Adrenal gland (tissue), 12 donors: ENCODE measurements around the gene SLC34A1. TPM values are rescaled to one million over a fixed set of nuclear protein-coding genes. Genes with fewer than 3 reads are reported as not detected.
A peak's percentile ranks its signal among the peaks of the same experiment; 100 is the strongest.

Experiments
- DNase-seq, 7 donors: peaks; one replicate each; pipeline ENCODE4 v3.0.0-alpha.2; 2019 to 2020
- H3K27ac ChIP-seq, 5 donors: fragments of 200-600 bp; sonication (generic) in 4 of 5; 1 replicate in 3 of 5; 2 replicates in 2 of 5; pipeline versions ENCODE4 v1.5.1 to v1.8.0; 2016 to 2020; ENCODE audit warnings: mild to moderate bottlenecking in 1 of 5
- H3K27me3 ChIP-seq: fragments of 200-600 bp; 2 replicates; pipeline ENCODE4 v1.8.0; 2021
- H3K36me3 ChIP-seq, 2 donors: fragments of 200-600 bp; replicated peaks in 1 of 2; 1 replicate in 1 of 2; 2 replicates in 1 of 2; pipeline versions ENCODE4 v1.5.1 to v1.8.0; 2018 to 2022
- H3K4me1 ChIP-seq, 2 donors: fragments of 200-600 bp; replicated peaks in 1 of 2; 1 replicate in 1 of 2; 2 replicates in 1 of 2; pipeline versions ENCODE4 v1.5.1 to v1.8.0; 2018 to 2021
- H3K4me3 ChIP-seq, 4 donors: fragments of 200-600 bp; sonication (generic) in 3 of 4; one replicate each; pipeline ENCODE4 v1.5.1; 2016 to 2018
- H3K9me3 ChIP-seq, 3 donors: fragments of 200-600 bp; sonication (generic) in 1 of 3; replicated peaks in 1 of 3; 1 replicate in 2 of 3; 2 replicates in 1 of 3; pipeline versions ENCODE4 v1.5.1 to v1.8.0; 2016 to 2021
- POLR2A ChIP-seq, 2 donors: fragments of 450-650 bp; IDR thresholded peaks; one replicate each; pipeline ENCODE4 v1.6.1; 2017; ENCODE audit warnings: antibody characterized with exemption in 2 of 2, mild to moderate bottlenecking in 2 of 2, moderate library complexity in 1 of 2
- WGBS, 4 donors: extraction: QIAGEN DNeasy Blood & Tissue Kit in 2 of 4; methylation state at CpG; one replicate each; pipeline versions ENCODE4 v1.1.5 to v1.1.7; 2013 to 2017; 5-methylcytosine and 5-hydroxymethylcytosine counted together
- intact Hi-C, 2 donors: fragments of 100-400 bp; cut with DNase I; formaldehyde crosslinking; loops; one replicate each; pipeline versions ENCODE4 v1.14.1 to v1.15.0; 2022 to 2023
- polyA plus RNA-seq, 3 donors: library from polyadenylated mRNA; stranded (reverse); fragments of 200-250 nt in 2 of 3; fragments of 350-450 nt in 1 of 3; fragmentation: Illumina TruSeq in 1 of 3; extraction: RNeasy Lipid Tissue Mini Kit (QIAGEN cat#74804) in 1 of 3; gene quantifications; one replicate each; pipeline ENCODE4 v1.2.3, GENCODE V29; 2013 to 2014
- total RNA-seq, 9 donors: library from RNA; depleted of rRNA in 4 of 9; stranded (reverse); fragments of >200 nt in 4 of 9; fragments of 120-200 nt in 1 of 9; fragmentation: NEBNext Ultra II Directional in 1 of 9; extraction: Animal tissue kit (Norgen Biotek cat#: 25700) in 1 of 9; gene quantifications; one replicate each; pipeline versions ENCODE4 v1.1.0 to v1.2.4, GENCODE V29; 2013 to 2023
- TF ChIP-seq, protein P1 (sequence below), 6 experiments: fragments of 450-650 bp in 4 of 6; fragments of 200-600 bp in 2 of 6; sonication (generic) in 1 of 6; IDR thresholded peaks; 1 replicate in 5 of 6; 2 replicates in 1 of 6; pipeline versions ENCODE4 v1.5.1 to v1.8.0; 2016 to 2021; ENCODE audit warnings: antibody characterized with exemption in 6 of 6, mild to moderate bottlenecking in 2 of 6, moderate library complexity in 1 of 6
- donor health status: healthy with polysubstance abuse.
- donor health status: Bipolar disorder and iron deficiency.
- donor health status: DM: yes; HTN: yes; CAD: no.
- donor health status: DM: no; HTN: no; CAD: no.
- donor health status: DM: no; HTN: no; CAD: no.
- donor health status: DM: yes; HTN: yes; CAD: no.

Gene SLC34A1
- total and polyA plus RNA-seq, 12 donors: not detected

DNA sequence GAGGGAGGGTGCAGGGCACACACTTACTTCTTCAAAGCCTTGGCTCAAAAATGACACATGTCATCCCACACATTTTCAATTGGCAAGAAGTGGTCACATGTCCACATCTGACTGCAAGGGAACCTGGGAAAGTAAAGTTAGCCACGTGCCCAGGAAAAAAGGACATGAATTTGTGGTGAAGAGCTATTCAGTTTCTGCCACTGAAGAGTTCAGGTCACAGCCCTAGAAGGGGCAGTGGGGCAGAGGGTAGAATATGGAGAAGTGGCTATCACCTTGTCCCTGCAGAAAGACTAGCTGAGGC is 28.4 kb upstream of the SLC34A1 start:
- no peak overlapping the region for H3K4me3 ChIP-seq

DNA sequence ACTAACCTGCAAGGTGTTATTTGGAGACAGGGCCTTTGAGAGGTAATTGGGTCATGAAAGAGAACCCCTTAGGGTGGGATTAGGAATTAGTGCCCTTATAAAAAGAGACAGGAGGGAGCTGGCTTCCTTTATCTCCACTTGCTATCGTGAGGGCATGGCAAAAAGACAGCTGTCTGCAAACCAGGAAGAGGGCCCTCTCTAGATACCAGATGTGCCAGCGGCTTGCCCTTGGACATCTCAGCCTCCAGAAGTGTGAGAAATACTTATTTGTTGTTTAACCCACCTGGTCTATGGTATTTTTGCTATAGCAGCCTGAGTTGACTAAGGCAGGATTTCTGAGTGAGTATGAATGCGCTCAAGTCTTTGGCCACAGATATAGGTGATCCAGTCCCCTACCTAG is 27.5 kb upstream of the SLC34A1 start:
- intact Hi-C loops: no loop called here
- H3K27me3 ChIP-seq: no peaks in the 10 kb centered on the region
- no peak overlapping the region for H3K4me3 ChIP-seq
- H3K4me1 ChIP-seq: peaks cover 0 to 3% of the 10 kb centered on the region in 2 donors
- H3K9me3 ChIP-seq: no peaks in the 10 kb centered on the region
- TF ChIP-seq, protein P1, sequence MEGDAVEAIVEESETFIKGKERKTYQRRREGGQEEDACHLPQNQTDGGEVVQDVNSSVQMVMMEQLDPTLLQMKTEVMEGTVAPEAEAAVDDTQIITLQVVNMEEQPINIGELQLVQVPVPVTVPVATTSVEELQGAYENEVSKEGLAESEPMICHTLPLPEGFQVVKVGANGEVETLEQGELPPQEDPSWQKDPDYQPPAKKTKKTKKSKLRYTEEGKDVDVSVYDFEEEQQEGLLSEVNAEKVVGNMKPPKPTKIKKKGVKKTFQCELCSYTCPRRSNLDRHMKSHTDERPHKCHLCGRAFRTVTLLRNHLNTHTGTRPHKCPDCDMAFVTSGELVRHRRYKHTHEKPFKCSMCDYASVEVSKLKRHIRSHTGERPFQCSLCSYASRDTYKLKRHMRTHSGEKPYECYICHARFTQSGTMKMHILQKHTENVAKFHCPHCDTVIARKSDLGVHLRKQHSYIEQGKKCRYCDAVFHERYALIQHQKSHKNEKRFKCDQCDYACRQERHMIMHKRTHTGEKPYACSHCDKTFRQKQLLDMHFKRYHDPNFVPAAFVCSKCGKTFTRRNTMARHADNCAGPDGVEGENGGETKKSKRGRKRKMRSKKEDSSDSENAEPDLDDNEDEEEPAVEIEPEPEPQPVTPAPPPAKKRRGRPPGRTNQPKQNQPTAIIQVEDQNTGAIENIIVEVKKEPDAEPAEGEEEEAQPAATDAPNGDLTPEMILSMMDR (IDR thresholded peaks at IDR 0.05): no peak
- TF ChIP-seq POLR2A (IDR thresholded peaks at IDR 0.05): no peak
- no peak for DNase-seq
- H3K27ac ChIP-seq: no peak overlapping the region
- H3K36me3 ChIP-seq: no peaks in the 10 kb centered on the region
- WGBS, 4 donors: 60 to 72% (median 67%) methylated on average over 3 of the region's 3 CpGs

More for the DNA sequence above, 28.4 kb upstream of the SLC34A1 start:
- H3K36me3 ChIP-seq: no peaks in the 10 kb centered on the region
- H3K9me3 ChIP-seq: no peaks in the 10 kb centered on the region
- DNase-seq: no peak
- peaks cover under 1 to 6% of the 10 kb centered on the region in 2 donors for H3K4me1 ChIP-seq
- no peaks in the 10 kb centered on the region for H3K27me3 ChIP-seq
- 8 to 17% (median 13%) methylated on average over 1 of the region's 1 CpG for WGBS, 4 donors
- intact Hi-C loops: no loop called here
- no peak overlapping the region for H3K27ac ChIP-seq
- TF ChIP-seq POLR2A (IDR thresholded peaks at IDR 0.05): no peak
- TF ChIP-seq, protein P1 (IDR thresholded peaks at IDR 0.05): no peak

DNA sequence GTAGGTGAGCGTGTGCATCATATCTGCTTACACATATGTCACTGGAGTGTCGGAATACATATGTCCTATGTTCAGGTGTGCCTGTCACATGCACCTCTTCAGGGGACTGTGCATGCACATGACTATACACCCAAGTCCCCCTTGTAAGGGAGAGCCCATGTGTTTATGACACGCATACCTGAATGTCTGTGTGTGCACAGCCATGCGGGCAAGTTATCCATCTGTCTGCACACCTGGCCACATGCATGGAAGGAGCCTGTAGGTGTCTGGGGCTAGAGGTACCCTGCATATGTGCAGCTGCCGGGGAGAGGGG is 27.1 kb upstream of the SLC34A1 start:
- WGBS, 4 donors: 71 to 86% (median 82%) methylated on average over 3 to 5 of the region's 5 CpGs
- Histone ChIP-seq H3K4me3 (no peak overlapping the region), H3K36me3 (no peaks in the 10 kb centered on the region), H3K27me3 (no peaks in the 10 kb centered on the region), H3K27ac (no peak overlapping the region), H3K4me1 (peaks cover 0 to 2% of the 10 kb centered on the region in 2 donors), H3K9me3 (no peaks in the 10 kb centered on the region)
- intact Hi-C loops: no loop called here
- no peak for DNase-seq
- TF ChIP-seq, protein P1 (IDR thresholded peaks at IDR 0.05): no peak
- TF ChIP-seq POLR2A (IDR thresholded peaks at IDR 0.05): no peak

DNA sequence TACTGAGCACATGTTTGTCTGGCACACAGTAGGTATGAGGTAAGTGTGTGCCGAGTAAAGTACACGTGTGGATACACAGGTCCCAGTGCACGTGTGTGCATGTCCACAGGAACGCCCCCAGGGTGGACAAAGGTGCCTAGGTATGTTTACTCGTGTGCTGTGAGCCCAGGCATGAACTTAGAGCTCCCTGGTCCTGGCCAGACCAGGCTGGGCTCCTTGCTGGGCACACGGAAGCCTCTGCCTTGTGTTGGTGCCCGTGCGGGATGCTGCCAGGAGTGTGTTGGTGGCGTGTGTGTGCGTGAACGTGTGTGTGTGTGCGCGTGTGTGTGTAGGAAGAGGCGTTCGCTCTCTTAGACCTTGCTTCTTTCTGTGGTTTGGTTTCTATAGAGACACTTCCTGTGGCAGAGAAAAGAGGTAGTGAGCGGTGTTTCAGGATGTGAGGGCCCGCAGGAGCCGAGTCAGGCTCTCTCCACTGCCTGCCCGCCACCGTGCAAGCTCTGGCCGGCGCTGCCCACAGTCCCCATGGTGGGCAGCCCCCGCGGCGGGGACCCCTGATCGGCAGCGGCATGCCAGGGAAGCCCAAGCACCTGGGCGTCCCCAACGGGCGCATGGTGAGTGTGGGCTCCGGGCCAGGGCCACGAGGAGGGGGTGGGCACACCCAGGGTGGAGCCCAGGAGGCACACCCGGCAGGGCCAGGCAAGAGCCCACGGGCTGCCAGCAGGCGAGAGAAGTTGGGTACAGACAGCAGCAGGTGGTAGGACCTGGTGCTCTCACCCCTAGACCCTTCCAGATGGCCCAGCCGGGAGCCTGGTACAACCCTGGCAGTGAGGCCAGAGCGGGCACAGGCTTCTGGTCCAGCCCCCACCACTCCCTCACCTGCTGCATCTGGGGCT is 26.5 kb upstream of the SLC34A1 start, which contains the start of gene RGS14:
Gene RGS14 (plus strand): TSS at position 466 of the 893 bp plus-strand sequence. CDS start 101 bp downstream, at position 567.
- intact Hi-C loops: no loop called here
- peak in 1 of 7 donors; percentile 20 for DNase-seq
- Histone ChIP-seq H3K4me1 (peaks cover 2 to 3% of the 10 kb centered on the region in 2 donors), H3K27me3 (no peaks in the 10 kb centered on the region), H3K4me3 (peak within 1 kb of the TSS in 1 of 4 donors; percentile 40), H3K36me3 (no peaks in the 10 kb centered on the region), H3K27ac (no peak within 1 kb of the TSS), H3K9me3 (no peaks in the 10 kb centered on the region)
- no peak for TF ChIP-seq POLR2A (IDR thresholded peaks at IDR 0.05)
- TF ChIP-seq, protein P1 (IDR thresholded peaks at IDR 0.05): no peak
- WGBS, 4 donors: 37 to 65% (median 46%) methylated on average over 22 to 37 of the region's 37 CpGs
